Mesothelial cell of epicardium (in vitro differentiated cells): ENCODE measurements around the gene SSMEM1. TPM values are rescaled to one million over a fixed set of nuclear protein-coding genes. Genes with fewer than 3 reads are reported as not detected.
"Not testable (repeated sequence)": the region's sequence is repeated elsewhere in the genome, so short reads cannot be mapped to it uniquely, and the experiment has no call there.

Experiments
- DNase-seq, 2 experiments: peaks; one replicate each; pipeline ENCODE4 v3.0.0; 2021; ENCODE audit warnings: low spot score in 2 of 2; ENCODE audit not compliant: unreplicated experiment in 2 of 2
- H3K27ac Mint-ChIP-seq: 2 replicates; pipeline ENCODE4 v1.8.0; 2021; ENCODE audit warnings: mixed read lengths
- H3K27me3 Mint-ChIP-seq: 2 replicates; pipeline ENCODE4 v1.8.0; 2021; ENCODE audit warnings: low read depth, mixed read lengths
- H3K36me3 Mint-ChIP-seq: 2 replicates; pipeline ENCODE4 v1.8.0; 2021; ENCODE audit warnings: mixed read lengths
- H3K4me1 Mint-ChIP-seq: 2 replicates; pipeline ENCODE4 v1.8.0; 2021; ENCODE audit warnings: mixed read lengths
- H3K4me3 Mint-ChIP-seq: 2 replicates; pipeline ENCODE4 v1.8.0; 2021; ENCODE audit warnings: mild to moderate bottlenecking, moderate library complexity, mixed read lengths
- H3K9me3 Mint-ChIP-seq: 2 replicates; pipeline ENCODE4 v1.8.0; 2021; ENCODE audit warnings: mixed read lengths
- total RNA-seq: library from RNA; stranded (reverse); gene quantifications from 3 replicates; pipeline ENCODE4 v1.2.1, GENCODE V29; 2021
- TF ChIP-seq, protein P1 (sequence below): fragments of 200-600 bp; sonication (generic); IDR thresholded peaks from one replicate; pipeline ENCODE4 v1.5.0; 2021; ENCODE audit warnings: antibody characterized with exemption; ENCODE audit not compliant: unreplicated experiment

The SSMEM1 gene
- total RNA-seq, 1 donor from 2014 or later: not detected

DNA sequence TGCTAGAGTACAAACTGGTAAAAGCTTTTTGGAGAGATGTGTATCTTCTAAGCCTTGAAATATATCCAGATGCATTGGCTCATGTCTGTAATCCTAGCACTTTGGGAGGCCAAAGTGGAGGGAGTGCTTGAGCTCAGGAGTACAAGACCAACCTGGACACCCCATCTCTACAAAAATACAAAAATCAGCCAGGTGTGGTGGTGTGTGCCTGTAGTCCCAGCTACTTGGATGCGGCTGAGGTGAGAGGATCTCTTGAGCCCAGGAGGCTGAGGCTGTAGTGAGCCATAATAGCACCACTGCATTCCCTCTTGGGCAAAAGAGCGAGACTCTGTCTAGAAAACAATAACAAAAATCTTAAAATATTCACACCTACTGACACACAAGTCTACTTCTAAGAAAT, 28.0 kb upstream of the SSMEM1 start:
- peaks cover 1% of the 10 kb centered on the region for H3K4me1 Mint-ChIP-seq
- DNase-seq: no peak
- H3K4me3 Mint-ChIP-seq: no peak overlapping the region
- peaks cover 34% of the 10 kb centered on the region for H3K36me3 Mint-ChIP-seq
- H3K27me3 Mint-ChIP-seq: no peaks in the 10 kb centered on the region
- TF ChIP-seq, protein P1, sequence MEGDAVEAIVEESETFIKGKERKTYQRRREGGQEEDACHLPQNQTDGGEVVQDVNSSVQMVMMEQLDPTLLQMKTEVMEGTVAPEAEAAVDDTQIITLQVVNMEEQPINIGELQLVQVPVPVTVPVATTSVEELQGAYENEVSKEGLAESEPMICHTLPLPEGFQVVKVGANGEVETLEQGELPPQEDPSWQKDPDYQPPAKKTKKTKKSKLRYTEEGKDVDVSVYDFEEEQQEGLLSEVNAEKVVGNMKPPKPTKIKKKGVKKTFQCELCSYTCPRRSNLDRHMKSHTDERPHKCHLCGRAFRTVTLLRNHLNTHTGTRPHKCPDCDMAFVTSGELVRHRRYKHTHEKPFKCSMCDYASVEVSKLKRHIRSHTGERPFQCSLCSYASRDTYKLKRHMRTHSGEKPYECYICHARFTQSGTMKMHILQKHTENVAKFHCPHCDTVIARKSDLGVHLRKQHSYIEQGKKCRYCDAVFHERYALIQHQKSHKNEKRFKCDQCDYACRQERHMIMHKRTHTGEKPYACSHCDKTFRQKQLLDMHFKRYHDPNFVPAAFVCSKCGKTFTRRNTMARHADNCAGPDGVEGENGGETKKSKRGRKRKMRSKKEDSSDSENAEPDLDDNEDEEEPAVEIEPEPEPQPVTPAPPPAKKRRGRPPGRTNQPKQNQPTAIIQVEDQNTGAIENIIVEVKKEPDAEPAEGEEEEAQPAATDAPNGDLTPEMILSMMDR: no peak
- no peak overlapping the region for H3K27ac Mint-ChIP-seq
- H3K9me3 Mint-ChIP-seq: no peaks in the 10 kb centered on the region

DNA sequence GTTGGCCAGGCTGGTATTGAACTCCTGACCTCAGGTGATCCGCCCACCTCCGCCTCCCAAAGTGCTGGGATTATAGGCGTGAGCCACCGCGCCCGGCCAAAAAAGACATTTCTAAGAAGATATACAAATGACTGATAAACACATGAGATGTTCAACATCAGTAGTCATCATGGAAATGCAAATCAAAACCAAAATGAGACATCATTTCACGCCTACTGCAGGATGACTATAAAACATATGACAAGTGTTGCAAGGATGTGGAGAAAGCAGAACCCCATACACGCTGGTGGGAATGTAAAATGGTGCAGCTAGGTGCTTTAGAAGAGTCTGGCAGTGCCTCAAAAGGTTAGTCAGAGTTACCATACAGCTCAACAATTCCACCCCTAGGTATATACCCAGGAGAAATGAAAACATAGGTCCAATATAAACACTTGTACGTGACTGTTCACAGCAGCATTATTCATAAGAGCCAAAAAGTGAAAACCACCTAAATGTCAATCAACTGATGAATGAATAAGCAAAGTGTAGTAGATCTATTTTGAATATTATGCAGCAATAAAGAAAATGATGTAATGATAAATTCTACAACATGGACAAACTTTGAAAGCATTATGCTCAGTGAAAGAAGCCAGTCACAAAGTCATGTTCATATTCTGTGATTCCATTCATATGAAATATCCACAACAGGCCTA, 26.9 kb upstream of the SSMEM1 start:
- no peak overlapping the region for H3K27ac Mint-ChIP-seq
- DNase-seq: no peak
- no peaks in the 10 kb centered on the region for H3K27me3 Mint-ChIP-seq
- peaks cover 34% of the 10 kb centered on the region for H3K36me3 Mint-ChIP-seq
- H3K4me3 Mint-ChIP-seq: no peak overlapping the region
- no peaks in the 10 kb centered on the region for H3K9me3 Mint-ChIP-seq
- TF ChIP-seq, protein P1: no peak
- peaks cover 5% of the 10 kb centered on the region for H3K4me1 Mint-ChIP-seq

DNA sequence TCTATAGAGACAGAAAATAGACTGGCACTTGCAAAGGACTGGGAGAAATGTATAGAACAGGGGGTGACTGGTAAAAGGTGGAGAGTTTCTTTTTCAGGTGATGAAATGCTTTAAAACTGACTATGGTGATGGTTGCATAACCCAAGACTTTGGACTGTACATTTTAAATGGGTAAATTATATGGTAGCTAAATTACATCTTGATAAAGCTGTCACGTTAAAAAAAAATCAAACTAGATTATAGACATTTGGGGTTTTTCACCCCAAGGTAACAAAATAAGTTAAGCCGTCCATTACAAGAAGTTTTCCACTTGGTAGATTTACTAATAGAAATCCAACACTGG, 26.4 kb upstream of the SSMEM1 start:
- TF ChIP-seq, protein P1: no peak
- Mint-ChIP-seq H3K27ac (no peak overlapping the region), H3K9me3 (no peaks in the 10 kb centered on the region), H3K4me1 (peaks cover 5% of the 10 kb centered on the region), H3K27me3 (no peaks in the 10 kb centered on the region), H3K36me3 (peaks cover 34% of the 10 kb centered on the region), H3K4me3 (no peak overlapping the region)
- DNase-seq: no peak

DNA sequence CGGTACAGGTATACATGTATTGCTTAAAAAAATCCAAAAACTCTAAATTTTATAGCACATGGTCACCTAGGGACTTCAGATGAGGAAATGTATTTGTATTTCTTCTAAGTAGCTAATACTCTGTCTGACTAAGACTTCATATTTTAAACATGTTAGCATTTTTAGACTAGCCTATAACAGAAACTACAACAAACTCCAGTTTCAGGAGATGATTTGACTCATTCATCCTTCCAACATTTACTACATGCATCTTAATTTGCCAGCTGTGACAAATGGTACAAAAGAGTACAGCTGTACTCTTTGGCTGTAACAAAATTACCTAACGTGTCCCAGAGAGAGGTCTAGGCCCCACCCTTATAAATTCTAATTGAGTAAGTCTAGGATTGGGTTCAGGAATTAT, 24.7 kb upstream of the SSMEM1 start:
- H3K36me3 Mint-ChIP-seq: peaks cover 27% of the 10 kb centered on the region
- TF ChIP-seq, protein P1: no peak
- no peak overlapping the region for H3K27ac Mint-ChIP-seq
- no peak overlapping the region for H3K4me3 Mint-ChIP-seq
- H3K27me3 Mint-ChIP-seq: no peaks in the 10 kb centered on the region
- DNase-seq: no peak
- no peaks in the 10 kb centered on the region for H3K9me3 Mint-ChIP-seq
- peaks cover 5% of the 10 kb centered on the region for H3K4me1 Mint-ChIP-seq

DNA sequence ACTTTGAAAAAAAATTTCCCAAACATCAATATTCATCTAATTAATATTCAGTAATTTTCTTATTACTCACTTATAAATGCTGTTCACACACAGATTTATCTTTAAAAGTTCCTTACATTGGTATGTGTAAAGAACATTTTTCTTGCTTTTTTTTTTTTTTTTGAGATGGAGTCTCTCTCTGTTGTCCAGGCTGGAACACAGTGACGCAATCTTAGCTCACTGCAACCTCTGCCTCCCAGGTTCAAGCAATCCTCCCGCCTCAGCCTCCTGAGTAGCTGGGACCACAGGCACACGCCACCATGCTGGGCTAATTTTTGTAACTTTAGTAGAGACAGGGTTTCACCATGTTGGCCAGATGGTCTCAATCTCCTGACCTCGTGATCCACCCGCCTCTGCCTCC, 23.3 kb upstream of the SSMEM1 start:
- H3K4me3 Mint-ChIP-seq: not testable (repeated sequence)

DNA sequence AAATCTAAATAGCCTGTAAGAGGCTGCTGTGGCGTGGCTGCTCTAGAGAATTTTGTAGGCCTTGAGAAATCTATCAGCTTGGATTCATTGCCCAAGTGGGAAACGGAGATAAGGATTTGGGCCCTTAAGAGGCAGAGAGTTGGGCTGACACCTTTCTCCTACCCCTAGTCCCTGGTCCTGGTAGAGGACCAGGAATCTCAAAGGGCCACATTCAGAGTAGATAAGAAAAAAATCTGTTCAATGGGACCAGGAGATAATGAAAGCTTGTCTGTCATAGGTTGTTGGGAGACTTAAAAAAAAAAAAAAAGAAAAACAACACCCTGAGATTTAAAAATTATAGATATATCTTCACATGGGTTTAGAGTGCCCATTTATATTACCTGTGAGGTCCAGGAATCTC, 20.3 kb upstream of the SSMEM1 start:
- no peaks in the 10 kb centered on the region for H3K9me3 Mint-ChIP-seq
- H3K4me1 Mint-ChIP-seq: peaks cover 5% of the 10 kb centered on the region
- H3K27me3 Mint-ChIP-seq: no peaks in the 10 kb centered on the region
- TF ChIP-seq, protein P1: no peak
- DNase-seq: no peak
- no peak overlapping the region for H3K4me3 Mint-ChIP-seq
- H3K36me3 Mint-ChIP-seq: peaks cover 26% of the 10 kb centered on the region
- H3K27ac Mint-ChIP-seq: peak overlapping the region; percentile 7

More for the DNA sequence above, 23.3 kb upstream of the SSMEM1 start:
- peaks cover 30% of the 10 kb centered on the region for H3K36me3 Mint-ChIP-seq
- H3K27me3 Mint-ChIP-seq, H3K27ac Mint-ChIP-seq, H3K9me3 Mint-ChIP-seq, H3K4me1 Mint-ChIP-seq, DNase-seq: not testable (repeated sequence)
